Small intestine (tissue), 7 donors: ENCODE results near the gene NAALADL2. TPM values are rescaled to one million over a fixed set of nuclear protein-coding genes. Genes with fewer than 3 reads are reported as not detected.
A peak's percentile ranks its signal among the peaks of the same experiment; 100 is the strongest.
"Not testable (repeated sequence)": the region's sequence is repeated elsewhere in the genome, so short reads cannot be mapped to it uniquely, and the experiment has no call there.

Experiments
- DNase-seq, 2 donors: peaks; one replicate each; pipeline versions ENCODE4 v3.0.0 to v3.0.0-alpha.2; 2013
- FAIRE-seq: peaks from 2 replicates; lab custom pipeline; 2012; peaks lifted over from hg19 to GRCh38; lab: Jason Lieb, UNC
- H3K27ac ChIP-seq, 3 donors: one replicate each; pipeline ENCODE4 v1.5.1; 2013; ENCODE audit warnings: low read length in 2 of 3, mild to moderate bottlenecking in 2 of 3, control low read depth in 1 of 3, inconsistent platforms in 1 of 3, low read depth in 1 of 3, moderate library complexity in 1 of 3
- H3K27me3 ChIP-seq, 3 donors: one replicate each; pipeline ENCODE4 v1.6.1; 2013; ENCODE audit warnings: low read length in 3 of 3, inconsistent platforms in 1 of 3; ENCODE audit not compliant: control insufficient read depth in 3 of 3, insufficient read depth in 3 of 3
- H3K36me3 ChIP-seq, 3 donors: one replicate each; pipeline ENCODE4 v1.6.1; 2013; ENCODE audit warnings: low read length in 3 of 3, inconsistent platforms in 1 of 3, low read depth in 1 of 3, mild to moderate bottlenecking in 1 of 3, moderate library complexity in 1 of 3; ENCODE audit not compliant: control insufficient read depth in 3 of 3, insufficient read depth in 2 of 3
- H3K4me1 ChIP-seq, 3 donors: one replicate each; pipeline ENCODE4 v1.6.1; 2013; ENCODE audit warnings: low read length in 2 of 3, inconsistent platforms in 1 of 3, low read depth in 1 of 3, mild to moderate bottlenecking in 1 of 3, moderate library complexity in 1 of 3; ENCODE audit not compliant: control insufficient read depth in 3 of 3, insufficient read depth in 2 of 3
- H3K4me3 ChIP-seq, 3 donors: one replicate each; pipeline ENCODE4 v1.5.1; 2013; ENCODE audit warnings: low read length in 3 of 3, control low read depth in 1 of 3, inconsistent platforms in 1 of 3, low read depth in 1 of 3, mild to moderate bottlenecking in 1 of 3, moderate library complexity in 1 of 3
- H3K9me3 ChIP-seq, 2 donors: one replicate each; pipeline ENCODE4 v1.6.1; 2013; ENCODE audit warnings: low read depth in 1 of 2, low read length in 1 of 2; ENCODE audit not compliant: control insufficient read depth in 2 of 2, insufficient read depth in 1 of 2
- WGBS, 3 donors: extraction: QIAGEN DNeasy Blood & Tissue Kit; methylation state at CpG; one replicate each; pipeline ENCODE4 v1.1.7; 2013; 5-methylcytosine and 5-hydroxymethylcytosine counted together
- polyA plus RNA-seq, 4 donors: library from polyadenylated mRNA; stranded (reverse) in 3 of 4; unstranded in 1 of 4; fragments of 200-250 nt in 3 of 4; fragments of 120-200 nt in 1 of 4; gene quantifications; one replicate each; pipeline versions ENCODE4 v1.2.1 to v1.2.3, GENCODE V29; 2013
- donor health status: healthy with polysubstance abuse.
- donor health status: control.
- donor health status: control.
- donor health status: Bipolar disorder and iron deficiency.
- donor health status: healthy.

Gene NAALADL2
- polyA plus RNA-seq, 4 donors: 0.22 to 7.8 (median 0.70) TPM

DNA sequence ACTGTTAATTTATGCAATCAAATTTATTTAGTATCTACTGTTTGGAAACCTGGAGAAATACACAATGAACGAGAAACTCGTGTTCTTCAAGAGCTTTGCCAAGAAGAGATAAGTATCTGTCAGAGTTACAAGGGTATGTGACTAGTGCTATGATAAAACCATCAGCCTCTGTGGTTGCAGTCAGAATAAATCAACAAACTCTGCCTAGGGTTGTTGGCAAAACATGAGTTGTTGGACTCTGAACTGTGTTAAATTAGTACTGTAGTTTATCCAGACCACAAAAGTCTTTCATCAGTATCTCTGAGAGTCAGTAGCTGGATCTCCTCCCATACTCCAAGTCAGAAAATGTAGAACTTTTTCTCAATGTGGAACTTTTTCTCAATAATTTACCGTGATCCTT lies 918.4 kb downstream of the NAALADL2 start:
- no peak for FAIRE-seq
- Histone ChIP-seq H3K36me3 (no peaks in the 10 kb centered on the region), H3K4me1 (peaks cover 0 to 3% (median 0%) of the 10 kb centered on the region in 3 donors), H3K9me3 (no peaks in the 10 kb centered on the region), H3K27me3 (no peaks in the 10 kb centered on the region), H3K27ac (no peak overlapping the region), H3K4me3 (no peak overlapping the region)
- DNase-seq: peak; percentile 6 to 17
- 54 to 69% (median 59%) methylated on average over 3 of the region's 3 CpGs for WGBS, 3 donors

DNA sequence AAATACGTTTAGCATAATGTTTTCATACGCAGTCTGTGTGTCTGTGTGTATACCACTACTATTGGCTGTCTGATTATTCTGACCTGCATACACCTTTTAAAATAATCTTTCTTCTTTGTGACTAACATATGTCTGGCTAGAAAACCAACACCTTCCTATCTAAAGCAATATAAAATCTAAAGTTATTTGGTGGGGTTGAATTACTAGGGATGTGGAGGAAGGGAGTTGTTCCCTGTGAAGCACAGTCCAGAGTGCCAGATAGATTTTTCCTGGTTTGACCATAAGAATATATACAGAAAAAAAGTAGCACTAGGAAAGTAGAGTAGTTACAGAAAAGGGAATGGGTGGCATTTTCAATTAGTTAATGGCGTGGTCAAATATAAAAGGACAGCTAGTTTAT lies 918.8 kb downstream of the NAALADL2 start:
- FAIRE-seq: no peak
- H3K27me3 ChIP-seq: no peaks in the 10 kb centered on the region
- H3K9me3 ChIP-seq: no peaks in the 10 kb centered on the region
- H3K27ac ChIP-seq: no peak overlapping the region
- no peaks in the 10 kb centered on the region for H3K36me3 ChIP-seq
- H3K4me3 ChIP-seq: no peak overlapping the region
- 87 to 88% (median 88%) methylated on average over 3 of the region's 3 CpGs for WGBS, 3 donors
- peak in 1 of 2 donors; percentile 10 for DNase-seq
- H3K4me1 ChIP-seq: peaks cover 0 to 3% (median 0%) of the 10 kb centered on the region in 3 donors

DNA sequence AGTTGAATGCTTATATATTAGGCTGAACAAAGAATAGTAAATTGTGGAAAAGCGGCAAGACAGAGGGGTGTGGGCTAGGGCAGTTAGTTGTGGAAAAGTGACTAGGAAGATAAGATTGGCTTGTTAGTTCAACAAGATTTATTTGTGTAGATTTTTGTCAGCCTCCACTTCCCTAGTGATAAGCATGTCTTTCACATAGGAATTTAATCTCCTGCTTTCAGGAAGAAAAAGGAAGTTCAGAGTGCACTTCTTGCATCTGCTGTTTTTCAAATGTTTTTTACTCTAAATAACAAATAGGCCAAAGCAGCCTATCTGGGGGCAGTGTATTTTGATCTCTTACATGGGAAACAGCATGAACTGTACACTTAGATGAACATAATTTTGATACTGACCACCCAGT lies 919.9 kb downstream of the NAALADL2 start:
- H3K4me3 ChIP-seq: no peak overlapping the region
- WGBS, 3 donors: 59 to 68% (median 65%) methylated on average over 1 of the region's 1 CpG
- FAIRE-seq (no peak), DNase-seq (no peak)
- H3K4me1 ChIP-seq: peaks cover 0 to 3% (median 0%) of the 10 kb centered on the region in 3 donors
- H3K9me3 ChIP-seq: no peaks in the 10 kb centered on the region
- H3K27me3 ChIP-seq: no peaks in the 10 kb centered on the region
- no peak overlapping the region for H3K27ac ChIP-seq
- no peaks in the 10 kb centered on the region for H3K36me3 ChIP-seq

DNA sequence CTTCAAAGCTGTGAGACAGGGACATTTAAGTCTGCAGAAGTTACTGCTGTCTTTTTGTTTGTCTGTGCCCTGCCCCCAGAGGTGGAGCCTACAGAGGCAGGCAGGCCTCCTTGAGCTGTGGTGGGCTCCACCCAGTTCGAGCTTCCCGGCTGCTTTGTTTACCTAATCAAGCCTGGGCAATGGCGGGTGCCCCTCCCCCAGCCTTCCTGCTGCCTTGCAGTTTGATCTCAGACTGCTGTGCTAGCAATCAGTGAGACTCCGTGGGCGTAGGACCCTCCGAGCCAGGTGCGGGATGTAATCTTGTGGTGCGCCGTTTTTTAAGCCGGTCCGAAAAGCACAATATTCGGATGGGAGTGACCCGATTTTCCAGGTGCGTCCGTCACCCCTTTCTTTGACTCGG lies 928.0 kb downstream of the NAALADL2 start:
- H3K9me3 ChIP-seq, DNase-seq, H3K36me3 ChIP-seq, H3K27ac ChIP-seq, FAIRE-seq, H3K4me1 ChIP-seq, H3K4me3 ChIP-seq, H3K27me3 ChIP-seq: not testable (repeated sequence)
- WGBS, 3 donors: 83 to 89% methylated on average over 6 to 12 of the region's 16 CpGs; no CpG with 5 or more reads in 1 of the 3 donors

DNA sequence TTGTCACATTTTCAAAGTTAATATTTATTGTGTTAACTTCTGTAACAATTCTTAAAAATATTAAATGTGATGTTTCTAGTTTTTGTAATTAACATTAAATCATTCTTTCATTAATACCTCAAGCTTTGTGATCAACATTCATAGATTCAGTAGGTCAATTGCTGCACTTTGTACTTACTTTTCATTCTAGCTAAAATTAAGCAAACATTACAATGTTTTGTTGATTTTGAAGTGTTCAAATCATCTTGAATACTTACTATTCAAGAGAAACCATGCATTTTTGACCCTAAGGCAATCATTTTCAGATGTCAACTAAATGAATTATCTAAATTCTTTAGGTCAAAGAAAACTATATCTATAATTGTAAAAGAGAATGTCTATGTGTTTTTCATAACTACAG lies 933.1 kb downstream of the NAALADL2 start:
- Histone ChIP-seq H3K36me3 (no peaks in the 10 kb centered on the region), H3K27me3 (no peaks in the 10 kb centered on the region), H3K27ac (no peak overlapping the region), H3K9me3 (peaks cover 0 to 4% of the 10 kb centered on the region in 2 donors), H3K4me1 (no peaks in the 10 kb centered on the region), H3K4me3 (no peak overlapping the region)
- DNase-seq (no peak), FAIRE-seq (no peak)

DNA sequence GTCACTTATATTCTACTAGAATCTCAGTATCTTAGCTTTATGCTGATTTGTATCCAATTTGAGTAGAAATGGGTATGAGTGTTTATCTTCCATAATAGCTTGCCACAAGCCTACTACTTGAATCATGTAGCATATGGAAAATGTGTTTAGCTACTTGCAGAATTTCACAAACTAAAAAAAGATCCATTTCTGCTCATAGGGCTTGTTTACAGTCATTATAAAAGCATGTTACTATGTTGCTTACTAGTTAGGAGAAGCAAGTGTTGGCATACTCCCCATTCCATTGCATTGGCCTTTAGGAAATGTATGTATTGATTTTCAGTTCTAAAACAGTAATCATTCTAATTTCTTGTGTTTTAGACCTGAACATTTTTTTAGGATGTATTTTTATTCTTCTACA lies 939.2 kb downstream of the NAALADL2 start:
- FAIRE-seq (no peak), DNase-seq (no peak)
- Histone ChIP-seq H3K4me1 (no peaks in the 10 kb centered on the region), H3K36me3 (no peaks in the 10 kb centered on the region), H3K27ac (no peak overlapping the region), H3K27me3 (no peaks in the 10 kb centered on the region), H3K9me3 (peaks cover 0 to 4% of the 10 kb centered on the region in 2 donors), H3K4me3 (no peak overlapping the region)

DNA sequence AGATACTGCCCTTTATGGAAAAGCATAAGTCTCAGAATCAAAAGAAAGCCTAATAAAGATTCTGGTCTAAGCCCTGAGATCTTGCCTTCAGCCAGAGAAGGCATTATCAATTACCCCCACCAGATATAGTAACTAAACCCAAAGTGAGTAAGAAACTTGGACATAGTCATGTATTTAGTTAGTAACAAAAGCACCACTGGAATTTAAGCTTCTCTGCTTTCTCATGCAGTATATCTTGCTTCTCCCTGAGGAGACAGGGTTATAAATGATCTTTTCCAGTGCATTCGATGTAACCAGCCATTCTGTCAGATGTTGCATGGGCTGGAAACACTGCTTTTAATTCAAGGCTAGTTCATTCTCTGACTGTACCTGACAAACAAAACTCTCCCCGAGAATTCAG lies 946.7 kb downstream of the NAALADL2 start:
- WGBS, 3 donors: 71 to 92% (median 72%) methylated on average over 2 of the region's 2 CpGs
- Histone ChIP-seq H3K9me3 (no peaks in the 10 kb centered on the region), H3K36me3 (no peaks in the 10 kb centered on the region), H3K27me3 (no peaks in the 10 kb centered on the region), H3K27ac (no peak overlapping the region), H3K4me1 (no peaks in the 10 kb centered on the region), H3K4me3 (no peak overlapping the region)
- FAIRE-seq (no peak), DNase-seq (no peak)

DNA sequence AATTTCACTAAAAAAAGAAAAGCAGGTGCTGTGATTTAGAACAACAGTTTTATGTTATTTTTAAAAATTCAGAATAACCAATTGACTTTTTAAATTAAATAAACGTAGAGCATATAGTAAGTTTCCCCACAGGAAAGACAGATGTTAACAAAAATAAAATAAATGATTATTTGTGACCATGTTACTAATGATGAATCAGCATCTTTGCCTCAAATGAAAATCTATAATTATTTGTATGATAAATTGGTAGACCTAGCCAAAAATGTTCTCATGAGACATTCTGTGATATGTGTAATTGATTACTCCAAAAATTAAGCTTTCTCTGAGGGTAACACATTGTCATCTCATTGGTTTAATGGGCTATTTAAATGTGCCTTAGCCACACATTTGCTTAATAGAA lies 948.0 kb downstream of the NAALADL2 start:
- no peak overlapping the region for H3K4me3 ChIP-seq
- H3K9me3 ChIP-seq: no peaks in the 10 kb centered on the region
- WGBS, 3 donors: 74 to 90% (median 77%) methylated on average over 1 of the region's 1 CpG
- FAIRE-seq: no peak
- no peak for DNase-seq
- no peaks in the 10 kb centered on the region for H3K27me3 ChIP-seq
- H3K4me1 ChIP-seq: no peaks in the 10 kb centered on the region
- no peaks in the 10 kb centered on the region for H3K36me3 ChIP-seq
- no peak overlapping the region for H3K27ac ChIP-seq

DNA sequence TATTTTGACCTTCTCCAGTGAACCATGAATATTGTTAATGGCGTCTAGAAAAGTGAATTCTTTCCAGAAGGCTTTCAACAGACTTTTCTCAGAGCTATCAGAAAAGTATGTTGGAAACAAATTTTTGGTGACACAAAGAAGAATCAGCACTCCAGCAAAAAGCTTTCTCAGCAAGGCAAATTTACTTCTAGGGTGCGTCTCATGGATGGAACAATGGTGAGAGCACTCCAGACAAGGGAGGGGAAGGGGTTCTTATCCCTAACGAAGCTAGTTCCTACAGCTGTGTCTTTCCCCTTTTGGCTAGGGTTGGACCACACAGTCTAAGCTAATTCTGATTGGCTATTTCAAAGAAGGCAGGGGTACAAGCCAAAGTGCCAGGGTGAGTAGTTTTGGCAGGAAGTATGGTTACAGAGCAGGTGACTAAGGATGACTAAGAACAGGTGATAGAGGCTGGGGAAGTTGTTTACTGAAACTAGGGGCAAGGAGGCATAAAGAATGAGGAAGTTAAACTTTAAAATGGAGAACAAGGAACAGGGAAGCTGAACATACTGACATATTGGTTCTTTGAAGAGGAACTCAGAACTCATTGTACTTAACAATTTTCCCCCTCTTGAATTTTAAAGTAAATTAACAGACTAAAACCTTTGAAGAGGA lies 959.8 kb downstream of the NAALADL2 start:
- Histone ChIP-seq H3K36me3 (no peaks in the 10 kb centered on the region), H3K4me3 (no peak overlapping the region), H3K9me3 (peaks cover 0 to 25% of the 10 kb centered on the region in 2 donors), H3K27ac (no peak overlapping the region), H3K4me1 (no peaks in the 10 kb centered on the region), H3K27me3 (no peaks in the 10 kb centered on the region)
- 83 to 90% (median 88%) methylated on average over 3 of the region's 3 CpGs for WGBS, 3 donors
- FAIRE-seq (no peak), DNase-seq (no peak)
